HG03460 (cell line): ENCODE measurements around the gene LRCOL1.

ENCODE experiments used
- ATAC-seq: cut with Tn5 transposase; IDR thresholded peaks from one replicate; pipeline ENCODE4 v1.9.1; 2021; ENCODE audit not compliant: unreplicated experiment

Gene LRCOL1

DNA sequence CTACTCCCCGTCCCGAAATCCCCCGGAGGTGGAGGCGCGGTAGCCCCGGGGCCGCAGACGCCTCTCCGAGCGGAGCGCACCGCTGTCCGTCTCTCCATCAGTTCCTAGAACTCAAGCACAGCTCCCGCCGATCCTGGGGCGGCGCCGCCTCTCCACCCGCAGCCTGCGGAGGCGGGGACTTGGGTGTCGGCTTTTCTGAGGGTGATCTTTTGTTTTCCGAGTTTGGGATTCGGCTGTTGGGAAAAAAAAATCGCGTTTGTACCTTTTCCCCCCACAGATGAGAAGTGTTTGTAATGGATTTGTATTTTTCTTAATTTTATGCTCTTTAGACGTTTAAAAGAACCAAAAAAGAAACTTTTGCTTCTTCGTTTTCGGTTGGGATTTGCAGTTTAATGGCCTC, 26.6 kb downstream of the LRCOL1 start:
- ATAC-seq = no peak

DNA sequence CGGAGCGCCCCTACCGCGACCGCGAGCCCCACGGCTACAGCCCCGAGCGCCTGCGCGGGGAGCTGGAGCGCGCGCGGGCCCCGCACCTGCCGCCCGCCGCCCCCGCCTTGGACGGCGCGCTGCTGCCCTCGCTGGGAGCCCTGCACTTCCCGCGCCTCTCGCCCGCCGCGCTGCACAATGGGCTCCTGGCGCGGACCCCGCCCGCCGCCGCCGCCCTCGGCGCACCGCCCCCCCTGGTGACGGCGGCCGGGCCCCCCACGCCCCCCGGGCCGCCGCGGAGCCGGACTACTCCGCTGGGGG, 27.0 kb downstream of the LRCOL1 start:
- no peak for ATAC-seq

- ATAC-seq = no peak
These were observed 27.6 kb downstream of the LRCOL1 start for GRCh38 chr12:132582582-132583410.

GRCh38 chr12:132582058-132582420, 28.3 kb downstream of the LRCOL1 start:
- ATAC-seq = no peak

GRCh38 chr12:132581348-132582057, 28.9 kb downstream of the LRCOL1 start:
- ATAC-seq = no peak

DNA sequence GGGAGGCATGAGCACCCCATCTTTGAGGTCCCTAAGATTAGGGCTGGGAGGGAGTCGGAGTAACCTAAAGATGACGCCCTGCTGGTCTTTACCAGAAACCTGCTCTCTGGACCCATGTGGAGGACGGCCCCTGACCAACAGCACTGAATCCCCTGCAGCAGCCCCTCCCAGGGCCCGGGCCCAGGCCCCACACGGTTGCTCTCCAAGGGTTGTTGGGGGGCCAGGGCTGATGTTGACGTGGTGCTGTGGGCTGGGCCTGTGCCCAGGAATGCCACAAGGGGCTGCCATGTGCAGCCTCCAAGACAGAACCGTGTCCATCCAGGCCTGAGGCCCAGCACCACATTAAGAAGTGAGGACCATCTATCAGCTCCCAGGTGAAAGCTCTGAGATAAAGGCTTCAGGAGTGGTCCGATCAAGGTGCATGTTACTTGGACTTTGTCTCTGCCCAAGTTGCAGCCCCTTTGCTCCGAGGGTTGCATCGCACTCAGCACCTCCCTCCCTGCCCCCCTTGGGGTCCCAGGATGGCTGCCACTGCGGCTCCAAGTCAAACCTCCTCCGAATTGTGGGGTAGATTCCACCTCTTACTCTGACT, 29.6 kb downstream of the LRCOL1 start:
- ATAC-seq = no peak

DNA sequence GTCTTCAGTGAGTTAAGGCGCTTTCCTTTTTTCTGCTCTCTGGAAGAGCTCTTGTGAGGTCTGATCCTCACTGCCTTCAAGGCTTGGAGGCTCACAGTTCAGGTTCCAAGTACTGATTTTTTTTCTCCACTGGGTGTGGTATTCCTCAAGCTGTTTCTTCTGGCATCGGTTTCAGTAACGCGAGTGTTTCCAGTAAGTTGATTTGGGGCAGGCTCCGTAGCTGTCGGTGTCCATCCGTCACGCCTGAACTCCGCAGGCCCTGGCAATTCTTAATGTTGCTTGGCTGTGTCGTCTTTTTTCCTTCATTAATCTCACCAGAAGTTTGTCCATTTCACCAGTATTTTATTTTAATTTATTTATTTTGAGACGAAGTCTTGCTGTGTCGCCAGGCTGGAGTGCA, 30.6 kb downstream of the LRCOL1 start:
- ATAC-seq = no peak

DNA sequence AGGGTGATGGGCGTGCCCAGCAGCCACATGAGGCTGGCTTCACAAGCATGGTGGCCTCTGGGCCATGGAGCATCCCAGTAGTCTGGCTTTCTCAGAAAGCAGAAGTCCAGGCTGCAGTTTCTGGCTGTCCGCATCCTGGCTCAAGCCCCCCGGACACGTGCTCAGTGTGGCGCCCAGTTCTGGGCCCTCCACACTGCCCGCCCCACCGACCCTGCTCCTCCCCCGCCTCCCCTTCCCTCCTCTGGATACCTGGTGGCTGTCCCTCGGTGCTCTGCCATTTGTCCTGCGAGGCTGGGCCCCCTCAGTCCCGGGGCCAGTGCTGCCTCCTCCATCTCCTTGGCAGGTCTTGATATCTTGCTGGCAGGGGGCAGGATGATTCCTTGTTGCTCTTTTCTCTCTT, 31.6 kb downstream of the LRCOL1 start:
- no peak for ATAC-seq

- ATAC-seq = no peak
These were observed 32.3 kb downstream of the LRCOL1 start for GRCh38 chr12:132578118-132578517.

DNA sequence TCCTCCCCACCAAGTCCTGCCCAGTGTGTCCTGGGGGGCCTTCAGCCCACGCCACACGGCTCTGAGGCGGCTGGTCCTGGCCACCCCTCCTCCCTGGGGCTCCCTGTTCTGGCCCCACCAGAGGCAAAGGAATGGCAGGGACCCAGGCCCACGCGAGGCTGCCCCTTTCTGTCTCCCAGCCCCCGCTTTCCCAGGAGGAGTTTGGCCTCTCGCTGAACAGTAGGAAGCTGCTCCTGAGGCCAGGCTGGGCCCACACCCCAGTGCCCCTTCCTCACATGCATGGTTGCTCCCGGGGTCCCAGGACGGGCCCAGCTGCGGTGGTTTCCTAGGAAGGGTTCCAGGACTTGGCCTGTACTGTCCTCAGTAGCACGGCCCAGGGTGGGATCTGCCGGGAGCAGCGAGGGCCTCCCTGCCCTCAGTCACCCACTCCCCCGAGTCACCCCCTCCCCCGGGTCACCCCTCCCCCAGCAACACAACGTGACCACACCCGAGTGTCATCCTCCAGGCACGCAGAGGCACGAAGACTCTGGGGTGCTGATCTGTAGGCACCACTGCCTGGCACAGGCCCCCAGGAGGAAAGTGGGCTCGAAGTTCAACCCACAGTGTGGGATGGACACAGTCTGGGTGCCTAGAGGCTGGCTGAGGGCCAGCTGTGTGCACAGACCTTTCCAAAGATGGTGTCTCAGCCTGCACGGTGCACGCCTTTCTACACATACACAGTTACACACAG, 33.0 kb downstream of the LRCOL1 start:
- ATAC-seq = no peak

GRCh38 chr12:132576701-132577100, 33.7 kb downstream of the LRCOL1 start:
- ATAC-seq = no peak

DNA sequence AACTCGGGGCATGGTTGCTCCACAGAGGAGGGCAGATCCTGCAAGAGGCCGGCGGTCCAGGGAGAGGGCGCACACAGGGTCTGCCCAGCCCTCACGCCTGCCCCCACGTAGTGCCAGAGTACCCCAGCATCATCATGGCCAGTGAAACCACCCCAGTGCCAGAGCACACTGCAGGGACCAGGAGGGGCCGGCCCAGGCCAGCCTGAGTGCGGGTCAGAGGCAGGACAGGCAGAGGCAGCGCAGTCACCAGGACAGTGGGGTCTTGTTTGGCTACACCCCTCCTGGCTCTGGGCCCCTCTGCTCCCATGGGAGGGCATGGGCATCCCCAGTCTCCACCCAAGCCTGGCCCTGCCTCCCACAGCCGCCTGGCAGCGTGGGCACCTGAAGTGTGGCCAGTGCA, 34.7 kb downstream of the LRCOL1 start:
- no peak for ATAC-seq

DNA sequence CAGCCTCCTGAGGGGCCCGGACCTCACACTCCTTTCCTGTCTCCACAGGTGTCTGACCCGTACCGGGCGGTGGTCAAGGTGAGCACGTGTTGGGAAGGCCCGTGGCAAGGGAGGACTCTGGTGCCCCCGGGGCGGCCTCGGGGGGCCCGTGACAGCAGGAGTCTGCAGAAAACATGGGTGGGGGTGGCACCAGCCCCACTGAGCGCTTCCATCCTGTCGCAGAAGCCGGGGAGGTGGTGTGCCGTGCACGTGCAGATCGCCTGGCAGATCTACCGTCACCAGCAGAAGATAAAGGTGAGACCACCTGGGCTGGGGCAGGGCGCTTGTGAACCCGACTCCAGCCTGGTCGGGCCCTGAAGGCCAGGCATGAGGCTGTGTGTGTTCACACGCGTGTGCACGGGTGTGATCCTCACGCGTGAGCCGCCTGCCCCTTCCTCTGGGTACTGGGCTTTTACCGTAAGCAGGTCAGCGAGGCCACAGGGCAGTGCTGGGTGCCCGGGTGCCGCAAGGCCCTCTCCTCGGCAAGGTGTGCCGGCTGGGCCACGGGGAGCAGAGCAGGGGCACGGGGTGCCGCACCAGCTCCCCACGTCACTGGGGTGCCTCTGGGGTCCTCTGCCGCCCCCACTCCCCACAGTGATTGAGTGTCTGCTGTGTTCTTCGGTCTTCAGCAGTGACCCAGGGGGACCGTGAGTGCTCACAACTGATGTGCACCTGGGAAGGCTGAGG, 35.9 kb downstream of the LRCOL1 start:
- no peak for ATAC-seq

- ATAC-seq = no peak
These were observed 37.3 kb downstream of the LRCOL1 start for GRCh38 chr12:132572801-132573760.

GRCh38 chr12:132572106-132572505, 38.3 kb downstream of the LRCOL1 start:
- no peak for ATAC-seq

DNA sequence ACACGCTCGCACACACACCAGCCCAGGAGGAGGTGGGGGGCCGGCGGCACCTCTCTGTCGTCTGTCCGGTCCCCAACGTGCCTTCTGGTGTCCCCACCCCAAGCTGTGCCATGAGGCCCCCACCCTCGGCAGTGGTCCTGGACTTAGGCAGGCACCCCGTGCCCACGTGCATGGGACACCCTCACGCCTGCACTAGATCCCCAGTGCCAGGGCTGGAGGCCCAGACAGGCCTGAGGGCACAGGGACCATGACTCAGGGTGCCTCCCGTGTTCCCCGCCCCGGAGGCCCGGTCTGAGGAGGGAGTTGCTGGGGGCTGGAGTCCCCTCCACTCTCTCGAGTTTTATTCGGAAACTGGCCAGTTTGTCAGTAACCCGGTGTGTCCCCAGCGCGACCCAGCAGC, 38.8 kb downstream of the LRCOL1 start:
- no peak for ATAC-seq

GRCh38 chr12:132571051-132571450, 39.3 kb downstream of the LRCOL1 start:
- no peak for ATAC-seq

- no peak for ATAC-seq
These were observed 39.7 kb downstream of the LRCOL1 start for GRCh38 chr12:132570635-132571034.

- no peak for ATAC-seq
These were observed 40.4 kb downstream of the LRCOL1 start for GRCh38 chr12:132569856-132570480.
